Measurements from ENCODE around the gene SERPINA3.

SERPINA3 gene

GRCh38 chr14:94612580-94613554 is 676 bp downstream of the SERPINA3 start:
- no peak for DNase-seq (ENCODE audit: low read depth, low spot score)

GRCh38 chr14:94613720-94614644 is 1.8 kb downstream of the SERPINA3 start:
- no peak for DNase-seq (ENCODE audit: low read depth, low spot score)

- DNase-seq (ENCODE audit: low read depth, low spot score) = no peak
These were observed 2.6 kb downstream of the SERPINA3 start for GRCh38 chr14:94614802-94615201.

GRCh38 chr14:94615254-94615653 is 3.1 kb downstream of the SERPINA3 start:
- DNase-seq (ENCODE audit: low read depth, low spot score) = no peak

- DNase-seq (ENCODE audit: low read depth, low spot score) = no peak
These were observed 3.8 kb downstream of the SERPINA3 start for GRCh38 chr14:94615823-94616570.

GRCh38 chr14:94617366-94617941 is 5.3 kb downstream of the SERPINA3 start:
- DNase-seq (ENCODE audit: low read depth, low spot score) = no peak

- DNase-seq (ENCODE audit: low read depth, low spot score) = no peak
These were observed 6.0 kb downstream of the SERPINA3 start for GRCh38 chr14:94617988-94618822.

- DNase-seq (ENCODE audit: low read depth, low spot score) = no peak
These were observed 7.1 kb downstream of the SERPINA3 start for GRCh38 chr14:94619297-94619696.

- DNase-seq (ENCODE audit: low read depth, low spot score) = no peak
These were observed 8.4 kb downstream of the SERPINA3 start for GRCh38 chr14:94620597-94620996.

GRCh38 chr14:94621358-94622134 is 9.4 kb downstream of the SERPINA3 start:
- no peak for DNase-seq (ENCODE audit: low read depth, low spot score)

GRCh38 chr14:94622653-94623421 is 10.6 kb downstream of the SERPINA3 start:
- DNase-seq (ENCODE audit: low read depth, low spot score) = no peak

- no peak for DNase-seq (ENCODE audit: low read depth, low spot score)
These were observed 11.2 kb downstream of the SERPINA3 start for GRCh38 chr14:94623422-94623809.

- DNase-seq (ENCODE audit: low read depth, low spot score) = no peak
These were observed 11.8 kb downstream of the SERPINA3 start for GRCh38 chr14:94623856-94624499.

GRCh38 chr14:94624537-94625352 is 12.6 kb downstream of the SERPINA3 start:
- no peak for DNase-seq (ENCODE audit: low read depth, low spot score)

- no peak for DNase-seq (ENCODE audit: low read depth, low spot score)
These were observed 13.1 kb downstream of the SERPINA3 start for GRCh38 chr14:94625353-94625635.

GRCh38 chr14:94628578-94628977 is 16.4 kb downstream of the SERPINA3 start:
- DNase-seq (ENCODE audit: low read depth, low spot score) = no peak

- no peak for DNase-seq (ENCODE audit: low read depth, low spot score)
These were observed 18.2 kb downstream of the SERPINA3 start for GRCh38 chr14:94630396-94630795.

GRCh38 chr14:94631050-94631449 is 18.9 kb downstream of the SERPINA3 start:
- no peak for DNase-seq (ENCODE audit: low read depth, low spot score)

Measured in activated naive CD8-positive, alpha-beta T cell treated with anti-CD3 and anti-CD28 coated beads, Interleukin-2, amount 50 U/mL, for 16 hours (primary cell).